K562 (cell line): Measurements from ENCODE around the gene TOM1L1. TPM values are rescaled to one million over a fixed set of nuclear protein-coding genes. Genes with fewer than 3 reads are reported as not detected.

Experiments
- ATAC-seq: fragments of 200-7000 bp; cut with Tn5 transposase; 3 replicates; pipeline ENCODE4 v1.9.1; 2020; ENCODE audit warnings: moderate library complexity
- BruUV-seq: library from RNA; stranded (reverse); fragments of 400-500 nt; replicated peaks from 2 replicates; lab custom pipeline; 2021; lab: Mats Ljungman, UMichigan
- CTCF ChIA-PET: fragments of 300-600 bp; formaldehyde crosslinking; extraction: SDS; loops from one replicate; lab custom pipeline; 2021; ENCODE audit warnings: low intra/inter-chr PET ratio; lab: Yijun Ruan, JAX
- POLR2A ChIA-PET: fragments of 300-600, 350-650 bp; sonication (Branson Sonifier 250); formaldehyde crosslinking; extraction: SDS; loops from one replicate; lab custom pipeline; 2021; ENCODE audit warnings: antibody characterized with exemption, inconsistent platforms; lab: Yijun Ruan, JAX
- DNase-seq, 4 experiments: peaks; one replicate each; pipeline versions ENCODE4 v3.0.0 to v3.0.0-alpha.2; 2011 to 2018; ENCODE audit warnings: low spot score in 3 of 4, mixed read lengths in 3 of 4; ENCODE audit errors: extremely low read depth in 1 of 4
- FAIRE-seq: peaks from 2 replicates; lab custom pipeline; 2011; peaks lifted over from hg19 to GRCh38; lab: Jason Lieb, UNC
- H2AFZ ChIP-seq: 2 replicates; pipeline ENCODE4 v1.6.0; 2011; ENCODE audit warnings: low read depth, low read length, control low read depth, inconsistent platforms
- H3K27ac ChIP-seq: fragments of 200-600 bp; 3 replicates; pipeline ENCODE4 v1.8.0; 2011; ENCODE audit warnings: low read depth, mild to moderate bottlenecking, control low read depth, inconsistent platforms, low read length, moderate library complexity, mixed read lengths; ENCODE audit errors: extremely low read depth
- H3K27me3 ChIP-seq, 2 experiments: fragments of 300-600 bp in 1 of 2; 2 replicates in 1 of 2; 3 replicates in 1 of 2; pipeline versions ENCODE4 v1.6.0 to v1.8.0; 2011; ENCODE audit warnings: inconsistent platforms in 2 of 2, low read length in 2 of 2, mild to moderate bottlenecking in 1 of 2, mixed read lengths in 1 of 2, moderate library complexity in 1 of 2; ENCODE audit not compliant: control insufficient read depth in 2 of 2, insufficient read depth in 2 of 2
- H3K36me3 ChIP-seq: fragments of 300-600 bp; 3 replicates; pipeline ENCODE4 v1.8.0; 2011; ENCODE audit warnings: mild to moderate bottlenecking, low read length, inconsistent platforms; ENCODE audit not compliant: control insufficient read depth, insufficient read depth
- H3K4me1 ChIP-seq, 2 experiments: fragments of 200-600 bp in 1 of 2; replicated peaks in 1 of 2; 2 replicates in 1 of 2; 3 replicates in 1 of 2; pipeline versions ENCODE4 v1.5.1 to v1.8.0; 2011; ENCODE audit warnings: inconsistent platforms in 2 of 2, low read length in 2 of 2, mild to moderate bottlenecking in 1 of 2, mixed read lengths in 1 of 2, moderate library complexity in 1 of 2; ENCODE audit not compliant: control insufficient read depth in 2 of 2, insufficient read depth in 2 of 2
- H3K4me2 ChIP-seq: 2 replicates; pipeline ENCODE4 v1.6.1; 2011; ENCODE audit warnings: low read length, control low read depth, inconsistent platforms, mixed read lengths; ENCODE audit not compliant: insufficient read depth
- H3K4me3 ChIP-seq: fragments of 200-600 bp; sonication (generic), shearing (Covaris generic); 2 replicates; pipeline ENCODE4 v1.5.1; 2016; ENCODE audit warnings: control low read depth, inconsistent platforms
- H3K79me2 ChIP-seq: fragments of 200-600 bp; 3 replicates; pipeline ENCODE4 v1.8.0; 2011; ENCODE audit warnings: low read length, inconsistent platforms; ENCODE audit not compliant: control insufficient read depth, insufficient read depth
- H3K9ac ChIP-seq, 2 experiments: 2 replicates each; pipeline versions ENCODE4 v1.6.0 to v1.6.1; 2011; ENCODE audit warnings: low read depth in 2 of 2, low read length in 2 of 2, control low read depth in 1 of 2, inconsistent platforms in 1 of 2, mild to moderate bottlenecking in 1 of 2, mixed read lengths in 1 of 2; ENCODE audit not compliant: insufficient read depth in 1 of 2
- H3K9me1 ChIP-seq: one replicate; pipeline ENCODE4 v1.6.0; 2011; ENCODE audit warnings: inconsistent platforms, mild to moderate bottlenecking, low read length, moderate library complexity; ENCODE audit not compliant: control insufficient read depth, insufficient read depth
- H3K9me3 ChIP-seq: replicated peaks from 2 replicates; pipeline ENCODE4 v1.5.1; 2011; ENCODE audit warnings: low read depth, low read length, inconsistent platforms; ENCODE audit not compliant: control insufficient read depth, insufficient read depth
- H4K20me1 ChIP-seq: replicated peaks from 2 replicates; pipeline ENCODE4 v1.6.1; 2011; ENCODE audit warnings: low read length, inconsistent platforms, mixed read lengths; ENCODE audit not compliant: control insufficient read depth, insufficient read depth
- TARDBP ChIP-seq: fragments of 450-650 bp; IDR thresholded peaks from 2 replicates; pipeline ENCODE4 v1.6.1; 2016
- ZNF764 ChIP-seq: fragments of 250-450 bp; sonication (Bioruptor Pico); IDR thresholded peaks from 2 replicates; pipeline ENCODE4 v1.4.0; 2020; ENCODE audit warnings: low read depth, mild to moderate bottlenecking, moderate library complexity
- ZZZ3 ChIP-seq: fragments of 450-650 bp; IDR thresholded peaks from 2 replicates; pipeline ENCODE4 v1.6.1; 2016; ENCODE audit warnings: antibody characterized with exemption, mild to moderate bottlenecking, moderate library complexity
- WGBS: fragments of 100-300 bp; shearing (Covaris generic); methylation state at CpG from one replicate; pipeline ENCODE4 v1.1.6; 2016; ENCODE audit warnings: low coverage, mixed read lengths; ENCODE audit not compliant: insufficient coverage; ENCODE audit errors: missing lambda C conversion rate; 5-methylcytosine and 5-hydroxymethylcytosine counted together
- in situ Hi-C: fragments of 300-500 bp; cut with MboI; formaldehyde crosslinking; loops from 4 replicates; pipeline ENCODE4 v1.15.0; 2018; ENCODE audit warnings: inconsistent platforms, mixed read lengths
- intact Hi-C: fragments of 100-400 bp; cut with micrococcal nuclease; formaldehyde crosslinking; loops from 2 replicates; pipeline ENCODE4 v1.14.2; 2022
- polyA plus RNA-seq, 8 experiments: library from polyadenylated mRNA; depleted of rRNA in 4 of 8; stranded (reverse) in 5 of 8; unstranded in 3 of 8; fragments of >200 nt; fragmentation: Nextera tagmentation in 2 of 8; fragmentation: Illumina TruSeq in 1 of 8; extraction: Ambion mirVana in 2 of 8; extraction: Trizol in 1 of 8; gene quantifications; 2 replicates each; pipeline versions ENCODE4 v1.2.1 to v1.2.3, GENCODE V29; 2011 to 2014; ENCODE audit warnings: inconsistent platforms in 1 of 8, missing spikeins in 1 of 8
- total RNA-seq, 7 experiments: library from RNA; depleted of rRNA in 6 of 7; stranded (reverse); fragments of >200 nt in 6 of 7; fragmentation: Illumina TruSeq in 2 of 7; extraction: Trizol in 2 of 7; gene quantifications; 2 replicates each; pipeline versions ENCODE4 v1.2.1 to v1.2.3, GENCODE V29; 2011 to 2021; ENCODE audit warnings: low replicate concordance in 1 of 7
- TF ChIP-seq, protein P1 (sequence below): fragments of 200-600 bp; sonication (generic); IDR thresholded peaks from one replicate; pipeline ENCODE4 v1.6.1; 2012; ENCODE audit warnings: mild to moderate bottlenecking, low read depth, low read length, inconsistent platforms
- TF ChIP-seq, protein P2 (sequence below): fragments of 250-450 bp; sonication (Bioruptor Pico); IDR thresholded peaks from 2 replicates; pipeline ENCODE4 v1.5.0; 2022; ENCODE audit warnings: mild to moderate bottlenecking

The TOM1L1 gene
- total and polyA plus RNA-seq, 9 of the 15 experiments (the other 6 are each of a cell fraction or from before 2014, with no cell fraction given), result 21.3 to 74.3 (median 31.0) TPM

DNA sequence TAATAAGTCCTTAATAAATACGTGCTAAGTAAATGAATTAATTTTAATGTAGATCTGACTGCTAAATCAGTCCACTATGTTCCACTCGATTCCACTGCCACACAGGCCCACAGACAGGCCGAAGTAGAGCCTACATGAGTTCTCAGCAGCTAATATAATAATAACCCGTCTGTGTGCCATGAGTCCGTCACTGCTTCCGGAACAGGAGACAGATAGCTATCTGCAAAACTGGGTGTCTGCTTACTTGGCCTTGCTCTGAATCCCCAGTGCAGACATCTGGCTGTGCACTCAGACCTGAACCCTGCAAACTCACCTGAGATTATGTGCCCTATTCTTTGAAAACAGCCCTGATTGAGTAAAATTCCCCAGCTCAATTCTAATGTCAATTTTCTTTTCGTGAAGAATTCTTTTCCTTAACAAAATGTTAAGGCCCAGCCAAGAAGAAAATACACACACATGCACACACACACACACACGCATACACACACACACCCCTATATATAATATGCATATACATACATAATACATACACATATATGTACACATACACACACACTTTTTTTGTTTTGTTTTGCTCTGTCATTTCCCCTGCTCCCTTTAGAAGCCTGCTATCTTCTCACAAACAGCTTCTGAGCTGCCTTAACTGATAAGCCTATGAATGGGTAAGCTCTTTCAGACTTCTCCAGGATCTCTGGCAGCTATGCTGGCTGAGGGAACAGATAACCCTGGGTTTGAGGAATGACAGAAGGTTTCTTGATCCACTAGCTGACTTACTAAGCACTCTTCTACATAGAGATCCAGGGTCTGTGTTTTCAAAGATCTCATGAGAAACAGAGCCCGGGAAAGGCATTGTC lies 39.8 kb upstream of the TOM1L1 start:
- peak; percentile 90 for ATAC-seq
- TF ChIP-seq, protein P1, sequence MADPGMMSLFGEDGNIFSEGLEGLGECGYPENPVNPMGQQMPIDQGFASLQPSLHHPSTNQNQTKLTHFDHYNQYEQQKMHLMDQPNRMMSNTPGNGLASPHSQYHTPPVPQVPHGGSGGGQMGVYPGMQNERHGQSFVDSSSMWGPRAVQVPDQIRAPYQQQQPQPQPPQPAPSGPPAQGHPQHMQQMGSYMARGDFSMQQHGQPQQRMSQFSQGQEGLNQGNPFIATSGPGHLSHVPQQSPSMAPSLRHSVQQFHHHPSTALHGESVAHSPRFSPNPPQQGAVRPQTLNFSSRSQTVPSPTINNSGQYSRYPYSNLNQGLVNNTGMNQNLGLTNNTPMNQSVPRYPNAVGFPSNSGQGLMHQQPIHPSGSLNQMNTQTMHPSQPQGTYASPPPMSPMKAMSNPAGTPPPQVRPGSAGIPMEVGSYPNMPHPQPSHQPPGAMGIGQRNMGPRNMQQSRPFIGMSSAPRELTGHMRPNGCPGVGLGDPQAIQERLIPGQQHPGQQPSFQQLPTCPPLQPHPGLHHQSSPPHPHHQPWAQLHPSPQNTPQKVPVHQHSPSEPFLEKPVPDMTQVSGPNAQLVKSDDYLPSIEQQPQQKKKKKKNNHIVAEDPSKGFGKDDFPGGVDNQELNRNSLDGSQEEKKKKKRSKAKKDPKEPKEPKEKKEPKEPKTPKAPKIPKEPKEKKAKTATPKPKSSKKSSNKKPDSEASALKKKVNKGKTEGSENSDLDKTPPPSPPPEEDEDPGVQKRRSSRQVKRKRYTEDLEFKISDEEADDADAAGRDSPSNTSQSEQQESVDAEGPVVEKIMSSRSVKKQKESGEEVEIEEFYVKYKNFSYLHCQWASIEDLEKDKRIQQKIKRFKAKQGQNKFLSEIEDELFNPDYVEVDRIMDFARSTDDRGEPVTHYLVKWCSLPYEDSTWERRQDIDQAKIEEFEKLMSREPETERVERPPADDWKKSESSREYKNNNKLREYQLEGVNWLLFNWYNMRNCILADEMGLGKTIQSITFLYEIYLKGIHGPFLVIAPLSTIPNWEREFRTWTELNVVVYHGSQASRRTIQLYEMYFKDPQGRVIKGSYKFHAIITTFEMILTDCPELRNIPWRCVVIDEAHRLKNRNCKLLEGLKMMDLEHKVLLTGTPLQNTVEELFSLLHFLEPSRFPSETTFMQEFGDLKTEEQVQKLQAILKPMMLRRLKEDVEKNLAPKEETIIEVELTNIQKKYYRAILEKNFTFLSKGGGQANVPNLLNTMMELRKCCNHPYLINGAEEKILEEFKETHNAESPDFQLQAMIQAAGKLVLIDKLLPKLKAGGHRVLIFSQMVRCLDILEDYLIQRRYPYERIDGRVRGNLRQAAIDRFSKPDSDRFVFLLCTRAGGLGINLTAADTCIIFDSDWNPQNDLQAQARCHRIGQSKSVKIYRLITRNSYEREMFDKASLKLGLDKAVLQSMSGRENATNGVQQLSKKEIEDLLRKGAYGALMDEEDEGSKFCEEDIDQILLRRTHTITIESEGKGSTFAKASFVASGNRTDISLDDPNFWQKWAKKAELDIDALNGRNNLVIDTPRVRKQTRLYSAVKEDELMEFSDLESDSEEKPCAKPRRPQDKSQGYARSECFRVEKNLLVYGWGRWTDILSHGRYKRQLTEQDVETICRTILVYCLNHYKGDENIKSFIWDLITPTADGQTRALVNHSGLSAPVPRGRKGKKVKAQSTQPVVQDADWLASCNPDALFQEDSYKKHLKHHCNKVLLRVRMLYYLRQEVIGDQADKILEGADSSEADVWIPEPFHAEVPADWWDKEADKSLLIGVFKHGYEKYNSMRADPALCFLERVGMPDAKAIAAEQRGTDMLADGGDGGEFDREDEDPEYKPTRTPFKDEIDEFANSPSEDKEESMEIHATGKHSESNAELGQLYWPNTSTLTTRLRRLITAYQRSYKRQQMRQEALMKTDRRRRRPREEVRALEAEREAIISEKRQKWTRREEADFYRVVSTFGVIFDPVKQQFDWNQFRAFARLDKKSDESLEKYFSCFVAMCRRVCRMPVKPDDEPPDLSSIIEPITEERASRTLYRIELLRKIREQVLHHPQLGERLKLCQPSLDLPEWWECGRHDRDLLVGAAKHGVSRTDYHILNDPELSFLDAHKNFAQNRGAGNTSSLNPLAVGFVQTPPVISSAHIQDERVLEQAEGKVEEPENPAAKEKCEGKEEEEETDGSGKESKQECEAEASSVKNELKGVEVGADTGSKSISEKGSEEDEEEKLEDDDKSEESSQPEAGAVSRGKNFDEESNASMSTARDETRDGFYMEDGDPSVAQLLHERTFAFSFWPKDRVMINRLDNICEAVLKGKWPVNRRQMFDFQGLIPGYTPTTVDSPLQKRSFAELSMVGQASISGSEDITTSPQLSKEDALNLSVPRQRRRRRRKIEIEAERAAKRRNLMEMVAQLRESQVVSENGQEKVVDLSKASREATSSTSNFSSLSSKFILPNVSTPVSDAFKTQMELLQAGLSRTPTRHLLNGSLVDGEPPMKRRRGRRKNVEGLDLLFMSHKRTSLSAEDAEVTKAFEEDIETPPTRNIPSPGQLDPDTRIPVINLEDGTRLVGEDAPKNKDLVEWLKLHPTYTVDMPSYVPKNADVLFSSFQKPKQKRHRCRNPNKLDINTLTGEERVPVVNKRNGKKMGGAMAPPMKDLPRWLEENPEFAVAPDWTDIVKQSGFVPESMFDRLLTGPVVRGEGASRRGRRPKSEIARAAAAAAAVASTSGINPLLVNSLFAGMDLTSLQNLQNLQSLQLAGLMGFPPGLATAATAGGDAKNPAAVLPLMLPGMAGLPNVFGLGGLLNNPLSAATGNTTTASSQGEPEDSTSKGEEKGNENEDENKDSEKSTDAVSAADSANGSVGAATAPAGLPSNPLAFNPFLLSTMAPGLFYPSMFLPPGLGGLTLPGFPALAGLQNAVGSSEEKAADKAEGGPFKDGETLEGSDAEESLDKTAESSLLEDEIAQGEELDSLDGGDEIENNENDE, result no peak
- TF ChIP-seq, protein P2, sequence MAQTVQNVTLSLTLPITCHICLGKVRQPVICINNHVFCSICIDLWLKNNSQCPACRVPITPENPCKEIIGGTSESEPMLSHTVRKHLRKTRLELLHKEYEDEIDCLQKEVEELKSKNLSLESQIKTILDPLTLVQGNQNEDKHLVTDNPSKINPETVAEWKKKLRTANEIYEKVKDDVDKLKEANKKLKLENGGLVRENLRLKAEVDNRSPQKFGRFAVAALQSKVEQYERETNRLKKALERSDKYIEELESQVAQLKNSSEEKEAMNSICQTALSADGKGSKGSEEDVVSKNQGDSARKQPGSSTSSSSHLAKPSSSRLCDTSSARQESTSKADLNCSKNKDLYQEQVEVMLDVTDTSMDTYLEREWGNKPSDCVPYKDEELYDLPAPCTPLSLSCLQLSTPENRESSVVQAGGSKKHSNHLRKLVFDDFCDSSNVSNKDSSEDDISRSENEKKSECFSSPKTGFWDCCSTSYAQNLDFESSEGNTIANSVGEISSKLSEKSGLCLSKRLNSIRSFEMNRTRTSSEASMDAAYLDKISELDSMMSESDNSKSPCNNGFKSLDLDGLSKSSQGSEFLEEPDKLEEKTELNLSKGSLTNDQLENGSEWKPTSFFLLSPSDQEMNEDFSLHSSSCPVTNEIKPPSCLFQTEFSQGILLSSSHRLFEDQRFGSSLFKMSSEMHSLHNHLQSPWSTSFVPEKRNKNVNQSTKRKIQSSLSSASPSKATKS (CRISPR knock-in tag), result no peak
- TF ChIP-seq ZNF764 (CRISPR knock-in tag), result no peak
- peak; percentile 26; the same call in 1 of the 2 replicates for TF ChIP-seq TARDBP
- no peak for TF ChIP-seq ZZZ3

More for the DNA sequence above, 39.8 kb upstream of the TOM1L1 start:
- WGBS, result 5% methylated on average over 9 of the region's 9 CpGs
- in situ Hi-C loops (no loop called here), intact Hi-C loops (loop anchor here (5.0 kb wide), 1 partner anchor 41 kb away; the partner anchor contains the start of gene TOM1L1)
- Histone ChIP-seq H3K27me3 (no peaks in the 10 kb centered on the region), H3K9ac (peak overlapping the region in 1 of 2 experiments; percentile 63; a peak in 2 of 4 replicates), H3K9me3 (no peaks in the 10 kb centered on the region), H2AFZ (peak overlapping the region; percentile 90), H3K4me2 (peak overlapping the region; percentile 69), H3K79me2 (no peaks in the 10 kb centered on the region), H3K4me1 (peaks cover 13 to 60% of the 10 kb centered on the region in 2 experiments), H3K36me3 (no peaks in the 10 kb centered on the region), H3K9me1 (no peaks in the 10 kb centered on the region), H4K20me1 (no peaks in the 10 kb centered on the region), H3K4me3 (peak overlapping the region; percentile 5; the same call in 1 of the 2 replicates), H3K27ac (peak overlapping the region; percentile 88)
- peak; percentile 97 for FAIRE-seq
- CTCF ChIA-PET, result no interaction called here
- POLR2A ChIA-PET, result interaction anchor here (0.5 to 2.5 kb wide), 10 partner anchors 10 to 91 kb away, joined by 3 to 6 read pairs (median 4); no protein-coding TSS in a partner anchor
- DNase-seq, result peak; percentile 76 to 93 (median 84)
- no TSS peak for BruUV-seq
